ENCODE results near the gene PHACTR3.

The PHACTR3 gene

GRCh38 chr20:59705651-59706399, 101.5 kb downstream of the PHACTR3 start:
- DNase-seq, result no peak

GRCh38 chr20:59706400-59706693, 102.0 kb downstream of the PHACTR3 start:
- DNase-seq, result no peak

DNA sequence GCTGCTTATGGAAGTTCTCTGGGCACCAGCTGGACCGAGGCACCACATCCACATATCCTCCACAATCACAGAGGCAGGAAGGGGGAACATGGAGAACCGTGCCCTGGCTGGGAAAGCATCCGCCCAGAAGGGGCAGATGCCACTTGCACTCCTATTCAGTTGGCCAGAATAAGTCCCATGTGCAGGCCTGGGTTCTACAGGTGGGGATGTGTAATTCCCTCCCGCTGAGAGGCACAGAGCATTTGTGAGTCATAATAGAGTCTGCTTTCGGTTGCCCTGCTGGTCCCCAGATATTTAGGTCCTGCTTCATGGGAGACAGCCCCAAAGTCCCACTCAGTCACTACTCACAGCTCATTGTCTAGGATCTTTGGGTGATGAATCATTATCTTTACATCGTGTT, 104.0 kb downstream of the PHACTR3 start:
- no peak for DNase-seq

DNA sequence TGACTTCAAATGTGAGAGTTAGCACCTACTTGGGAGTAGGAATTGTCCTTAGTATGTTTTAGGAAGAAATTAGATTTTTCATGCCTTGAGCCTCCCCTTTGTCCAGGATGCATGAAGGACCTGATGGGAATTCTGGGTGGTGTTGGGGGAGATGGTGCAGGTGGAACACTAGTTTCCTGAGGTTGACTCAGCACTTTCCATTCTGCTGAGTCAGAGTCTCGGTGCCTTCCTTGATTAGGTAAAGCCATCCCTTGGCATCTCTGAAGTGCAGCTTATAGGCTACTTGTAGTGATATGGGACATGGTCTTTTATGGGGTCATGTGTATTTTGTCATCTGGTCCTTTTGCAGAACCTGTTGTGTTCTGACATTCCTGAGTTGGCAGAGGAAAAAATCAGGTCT, 105.3 kb downstream of the PHACTR3 start:
- DNase-seq, result no peak

- DNase-seq, result no peak
These were observed 113.7 kb downstream of the PHACTR3 start for GRCh38 chr20:59718071-59718470.

GRCh38 chr20:59718751-59719150, 114.4 kb downstream of the PHACTR3 start:
- DNase-seq, result no peak

GRCh38 chr20:59720013-59720412, 115.7 kb downstream of the PHACTR3 start:
- DNase-seq, result no peak

DNA sequence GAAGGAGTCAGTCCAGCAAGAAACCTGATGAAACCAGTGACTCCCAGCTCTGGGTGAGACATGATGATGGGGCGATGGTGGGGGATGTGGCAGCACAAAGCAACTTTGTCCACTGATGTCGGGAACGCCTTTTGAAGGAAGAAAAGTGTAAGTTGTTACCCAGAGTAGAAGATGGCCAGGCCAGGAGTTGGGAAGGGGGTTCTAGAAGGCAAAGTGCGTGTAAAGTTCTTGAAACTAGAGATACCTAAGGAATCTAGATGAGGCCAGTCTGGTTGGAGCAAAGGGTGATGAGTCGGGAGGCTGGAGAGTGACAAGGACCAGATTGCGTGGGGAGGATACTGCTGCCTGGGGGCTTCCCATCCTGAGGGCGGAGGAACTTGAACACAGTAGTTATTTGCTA, 117.0 kb downstream of the PHACTR3 start:
- no peak for DNase-seq

DNA sequence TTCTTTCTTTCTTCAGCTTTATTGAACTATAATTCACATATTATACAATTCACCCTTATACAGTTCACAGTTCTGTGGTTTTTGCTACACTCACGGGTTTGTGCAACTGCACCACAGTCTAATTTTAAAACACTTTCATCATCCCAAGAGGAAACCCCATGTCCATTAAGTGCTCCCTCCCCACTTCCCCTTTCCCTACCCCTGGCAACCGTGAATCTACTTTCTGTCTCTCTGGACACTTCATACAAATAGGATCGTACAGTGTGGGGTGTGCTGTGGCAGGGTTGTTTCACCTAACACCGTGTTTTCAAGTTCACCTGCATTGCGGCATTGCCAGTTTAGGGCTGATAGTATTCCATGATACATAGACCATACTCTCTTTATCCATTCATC, 118.8 kb downstream of the PHACTR3 start:
- DNase-seq, result no peak

- DNase-seq, result no peak
These were observed 119.5 kb downstream of the PHACTR3 start for GRCh38 chr20:59723607-59724456.

GRCh38 chr20:59724457-59725366, 120.4 kb downstream of the PHACTR3 start:
- no peak for DNase-seq

- no peak for DNase-seq
These were observed 121.3 kb downstream of the PHACTR3 start for GRCh38 chr20:59725476-59726280.

- no peak for DNase-seq
These were observed 121.9 kb downstream of the PHACTR3 start for GRCh38 chr20:59726281-59726595.

- DNase-seq, result no peak
These were observed 124.5 kb downstream of the PHACTR3 start for GRCh38 chr20:59728722-59729430.

- DNase-seq, result no peak
These were observed 125.2 kb downstream of the PHACTR3 start for GRCh38 chr20:59729506-59729905.

- DNase-seq, result no peak
These were observed 126.4 kb downstream of the PHACTR3 start for GRCh38 chr20:59730722-59731121.

- DNase-seq, result no peak
These were observed 127.0 kb downstream of the PHACTR3 start for GRCh38 chr20:59731376-59731775.

GRCh38 chr20:59733351-59733750, 129.0 kb downstream of the PHACTR3 start:
- DNase-seq, result no peak

- no peak for DNase-seq
These were observed 131.1 kb downstream of the PHACTR3 start for GRCh38 chr20:59735486-59735885.

DNA sequence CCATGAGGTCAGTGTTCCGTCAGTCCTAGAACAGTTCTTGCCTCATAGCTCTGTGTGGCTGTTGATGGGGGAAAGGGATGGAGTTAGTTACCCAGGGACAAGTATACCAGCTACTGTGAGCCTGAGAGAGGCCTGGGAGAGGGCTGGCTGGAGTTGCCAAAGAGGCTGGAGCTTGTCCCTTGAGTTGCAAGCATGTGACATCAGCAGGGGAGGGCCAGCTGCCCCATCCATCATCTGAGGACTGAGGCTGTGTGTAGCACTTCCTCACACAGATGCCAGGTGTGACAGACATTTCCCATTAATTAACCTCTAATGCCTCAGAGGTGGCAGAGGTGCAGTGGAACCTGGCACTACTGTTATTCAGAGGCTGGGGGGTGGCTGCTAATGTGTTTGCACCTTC, 131.6 kb downstream of the PHACTR3 start:
- no peak for DNase-seq

- DNase-seq, result no peak
These were observed 132.0 kb downstream of the PHACTR3 start for GRCh38 chr20:59736366-59736765.

GRCh38 chr20:59737073-59737666, 132.8 kb downstream of the PHACTR3 start:
- no peak for DNase-seq

All from activated CD8-positive, alpha-beta memory T cell treated with anti-CD3 and anti-CD28 coated beads, Interleukin-2, amount 50 U/mL, for 4 hours (primary cell).